SK-N-SH treated with all-trans-retinoic acid at 6 μM for 48 hours (cell line): ENCODE results near the gene SYCP2L.
"Not testable (repeated sequence)": the region's sequence is repeated elsewhere in the genome, so short reads cannot be mapped to it uniquely, and the experiment has no call there.

ENCODE experiments used
- ATAC-seq: fragments of 200-7000 bp; cut with Tn5 transposase; 3 replicates; pipeline ENCODE4 v1.9.1; 2020; ENCODE audit warnings: mild to moderate bottlenecking, moderate library complexity
- ARNTL ChIP-seq: fragments of 450-650 bp; formaldehyde crosslinking; IDR thresholded peaks from 2 replicates; pipeline ENCODE4 v1.5.0; 2020; ENCODE audit warnings: low read depth, mild to moderate bottlenecking, moderate library complexity, borderline replicate concordance
- BACH2 ChIP-seq: fragments of 250-450 bp; sonication (Bioruptor Pico); IDR thresholded peaks from 2 replicates; pipeline ENCODE4 v1.9.0; 2021; ENCODE audit warnings: mild to moderate bottlenecking, borderline replicate concordance
- CREB5 ChIP-seq: fragments of 250-450 bp; sonication (Bioruptor Pico); IDR thresholded peaks from 2 replicates; pipeline ENCODE4 v1.5.1; 2020; ENCODE audit warnings: low read depth, mild to moderate bottlenecking, moderate library complexity
- CSDC2 ChIP-seq: fragments of 250-450 bp; sonication (Bioruptor Pico); IDR thresholded peaks from 2 replicates; pipeline ENCODE4 v1.5.0; 2020; ENCODE audit warnings: mild to moderate bottlenecking, moderate library complexity
- CSRNP3 ChIP-seq: fragments of 250-450 bp; sonication (Bioruptor Pico); IDR thresholded peaks from 2 replicates; pipeline ENCODE4 v1.5.1; 2021; ENCODE audit warnings: mild to moderate bottlenecking, moderate library complexity
- ESRRG ChIP-seq: fragments of 250-450 bp; sonication (Bioruptor Pico); IDR thresholded peaks from 2 replicates; pipeline ENCODE4 v1.6.1; 2021; ENCODE audit warnings: mild to moderate bottlenecking
- GLIS3 ChIP-seq: fragments of 250-450 bp; sonication (Bioruptor Pico); IDR thresholded peaks from 2 replicates; pipeline ENCODE4 v1.5.0; 2020; ENCODE audit warnings: mild to moderate bottlenecking, moderate library complexity
- ISL1 ChIP-seq: fragments of 250-450 bp; sonication (Bioruptor Pico); IDR thresholded peaks from 2 replicates; pipeline ENCODE4 v2.1.2; 2022; ENCODE audit warnings: mild to moderate bottlenecking, moderate library complexity
- OSR1 ChIP-seq: fragments of 250-450 bp; sonication (Bioruptor Pico); IDR thresholded peaks from 2 replicates; pipeline ENCODE4 v1.8.0; 2022; ENCODE audit warnings: moderate library complexity, mild to moderate bottlenecking, inconsistent platforms
- PATZ1 ChIP-seq: fragments of 250-450 bp; sonication (Bioruptor Pico); IDR thresholded peaks from 2 replicates; pipeline ENCODE4 v1.8.0; 2020; ENCODE audit warnings: mild to moderate bottlenecking, moderate library complexity, borderline replicate concordance
- PPARA ChIP-seq: fragments of 250-450 bp; sonication (Bioruptor Pico); IDR thresholded peaks from 2 replicates; pipeline ENCODE4 v1.5.0; 2020; ENCODE audit warnings: mild to moderate bottlenecking, borderline replicate concordance
- RARB ChIP-seq: fragments of 250-450 bp; sonication (Bioruptor Pico); IDR thresholded peaks from 2 replicates; pipeline ENCODE4 v1.8.0; 2021; ENCODE audit warnings: mild to moderate bottlenecking, moderate library complexity
- SNAI2 ChIP-seq: fragments of 250-450 bp; sonication (Bioruptor Pico); IDR thresholded peaks from 2 replicates; pipeline ENCODE4 v1.5.0; 2020; ENCODE audit warnings: mild to moderate bottlenecking, moderate library complexity
- TCF4 ChIP-seq: fragments of 250-450 bp; sonication (Bioruptor Pico); IDR thresholded peaks from 2 replicates; pipeline ENCODE4 v1.8.0; 2021; ENCODE audit warnings: mild to moderate bottlenecking, moderate library complexity, borderline replicate concordance
- TOX ChIP-seq: fragments of 250-450 bp; sonication (Bioruptor Pico); IDR thresholded peaks from 2 replicates; pipeline ENCODE4 v1.8.0; 2021; ENCODE audit warnings: mild to moderate bottlenecking, moderate library complexity, borderline replicate concordance
- ZC3H10 ChIP-seq: fragments of 250-450 bp; sonication (Bioruptor Pico); IDR thresholded peaks from 2 replicates; pipeline ENCODE4 v1.5.1; 2021; ENCODE audit warnings: mild to moderate bottlenecking, moderate library complexity
- ZFP3 ChIP-seq: fragments of 250-450 bp; sonication (Bioruptor Pico); IDR thresholded peaks from 2 replicates; pipeline ENCODE4 v1.5.0; 2020; ENCODE audit warnings: mild to moderate bottlenecking, moderate library complexity
- ZFP30 ChIP-seq: fragments of 450-650 bp; formaldehyde crosslinking; IDR thresholded peaks from 2 replicates; pipeline ENCODE4 v1.5.0; 2022; ENCODE audit warnings: mild to moderate bottlenecking, moderate library complexity
- ZNF565 ChIP-seq: fragments of 450-650 bp; formaldehyde crosslinking; conservative IDR thresholded peaks from 2 replicates; pipeline ENCODE4 v1.5.0; 2020; ENCODE audit warnings: low read depth, mild to moderate bottlenecking, moderate library complexity
- ZNF8 ChIP-seq: fragments of 450-650 bp; formaldehyde crosslinking; IDR thresholded peaks from 2 replicates; pipeline ENCODE4 v1.5.0; 2020; ENCODE audit warnings: mild to moderate bottlenecking, moderate library complexity
- TF ChIP-seq, protein P1 (sequence below): fragments of 250-450 bp; sonication (Bioruptor Pico); IDR thresholded peaks from 2 replicates; pipeline ENCODE4 v1.8.0; 2021; ENCODE audit warnings: low read depth, mild to moderate bottlenecking, moderate library complexity, borderline replicate concordance
- TF ChIP-seq, protein P2 (sequence below): fragments of 250-450 bp; sonication (Bioruptor Pico); IDR thresholded peaks from 2 replicates; pipeline ENCODE4 v1.5.0; 2020; ENCODE audit warnings: mild to moderate bottlenecking, moderate library complexity

Gene SYCP2L

GRCh38 chr6:10908228-10908627 lies 21.4 kb downstream of the SYCP2L start:
- ATAC-seq: no peak
- TF ChIP-seq ESRRG (CRISPR knock-in tag) (no peak), BACH2 (no peak), GLIS3 (CRISPR knock-in tag) (no peak), PPARA (no peak), CSDC2 (CRISPR knock-in tag) (no peak)
- TF ChIP-seq, all 23 proteins: peak for 0

DNA sequence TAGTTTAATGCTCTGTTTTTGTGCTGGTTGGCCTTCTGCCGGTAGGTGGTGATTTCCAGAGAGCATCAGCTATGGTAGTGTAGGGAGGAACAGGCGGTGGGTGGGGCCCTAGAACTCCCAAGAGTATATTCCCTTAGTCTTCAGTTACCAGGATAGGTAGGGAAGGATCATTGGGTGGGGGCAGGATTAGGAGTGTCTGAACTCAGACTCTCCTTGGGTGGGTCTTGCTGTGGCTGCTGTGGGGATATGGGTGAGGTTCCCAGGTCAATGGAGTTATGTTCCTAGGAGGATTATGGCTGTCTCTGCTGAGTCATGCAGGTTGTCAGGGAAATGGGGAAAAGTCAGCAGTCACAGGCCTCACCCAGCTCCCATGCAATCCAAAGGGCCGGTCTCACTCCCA lies 32.7 kb downstream of the SYCP2L start:
- not testable (repeated sequence) for ATAC-seq

DNA sequence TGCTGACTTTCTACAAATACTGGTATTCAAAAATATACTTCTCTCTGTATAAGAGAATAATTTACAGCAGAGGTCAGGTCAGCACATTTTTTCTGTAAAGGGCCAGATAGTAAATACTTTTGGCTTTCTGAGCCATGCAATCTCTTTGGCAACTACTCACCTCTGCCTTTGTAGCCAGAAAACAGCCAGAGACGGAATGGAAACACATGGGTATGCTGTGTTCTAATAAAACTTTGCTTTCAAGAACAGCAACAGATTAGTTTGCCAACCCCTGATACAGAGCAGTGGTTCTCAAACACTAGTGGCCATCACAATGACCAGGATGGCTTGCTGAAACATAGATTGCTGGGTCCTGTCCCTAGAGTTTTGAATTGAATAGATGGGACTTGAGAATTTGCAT lies 46.3 kb downstream of the SYCP2L start:
- TF ChIP-seq ZFP30: no peak
- TF ChIP-seq CSRNP3 (CRISPR knock-in tag): no peak
- no peak for TF ChIP-seq PATZ1 (CRISPR knock-in tag)
- TF ChIP-seq, protein P1, sequence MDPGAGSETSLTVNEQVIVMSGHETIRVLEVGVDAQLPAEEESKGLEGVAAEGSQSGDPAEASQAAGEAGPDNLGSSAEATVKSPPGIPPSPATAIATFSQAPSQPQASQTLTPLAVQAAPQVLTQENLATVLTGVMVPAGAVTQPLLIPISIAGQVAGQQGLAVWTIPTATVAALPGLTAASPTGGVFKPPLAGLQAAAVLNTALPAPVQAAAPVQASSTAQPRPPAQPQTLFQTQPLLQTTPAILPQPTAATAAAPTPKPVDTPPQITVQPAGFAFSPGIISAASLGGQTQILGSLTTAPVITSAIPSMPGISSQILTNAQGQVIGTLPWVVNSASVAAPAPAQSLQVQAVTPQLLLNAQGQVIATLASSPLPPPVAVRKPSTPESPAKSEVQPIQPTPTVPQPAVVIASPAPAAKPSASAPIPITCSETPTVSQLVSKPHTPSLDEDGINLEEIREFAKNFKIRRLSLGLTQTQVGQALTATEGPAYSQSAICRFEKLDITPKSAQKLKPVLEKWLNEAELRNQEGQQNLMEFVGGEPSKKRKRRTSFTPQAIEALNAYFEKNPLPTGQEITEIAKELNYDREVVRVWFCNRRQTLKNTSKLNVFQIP (CRISPR knock-in tag): no peak
- TF ChIP-seq ZFP3: no peak
- TF ChIP-seq PPARA: no peak
- no peak for TF ChIP-seq RARB (CRISPR knock-in tag)
- no peak for TF ChIP-seq CREB5 (CRISPR knock-in tag)
- TF ChIP-seq ZC3H10 (CRISPR knock-in tag): no peak
- no peak for TF ChIP-seq SNAI2 (CRISPR knock-in tag)
- TF ChIP-seq OSR1 (CRISPR knock-in tag): no peak
- TF ChIP-seq ARNTL (CRISPR knock-in tag): no peak
- TF ChIP-seq ZNF8 (CRISPR knock-in tag): no peak
- TF ChIP-seq TOX: no peak
- TF ChIP-seq BACH2: no peak
- no peak for TF ChIP-seq ZNF565 (CRISPR knock-in tag)
- TF ChIP-seq GLIS3 (CRISPR knock-in tag): no peak
- TF ChIP-seq ISL1: no peak
- TF ChIP-seq CSDC2 (CRISPR knock-in tag): no peak
- no peak for ATAC-seq

- no peak for ATAC-seq
- TF ChIP-seq ESRRG (CRISPR knock-in tag) (no peak), ARNTL (CRISPR knock-in tag) (no peak), ZFP30 (no peak), ZNF8 (CRISPR knock-in tag) (no peak), ZFP3 (no peak), CSDC2 (CRISPR knock-in tag) (no peak), ZC3H10 (CRISPR knock-in tag) (no peak), ZNF565 (CRISPR knock-in tag) (no peak), GLIS3 (CRISPR knock-in tag) (no peak), TOX (no peak), PPARA (no peak), RARB (CRISPR knock-in tag) (no peak), SNAI2 (CRISPR knock-in tag) (no peak), TCF4 (CRISPR knock-in tag) (no peak), PATZ1 (CRISPR knock-in tag) (no peak)
- TF ChIP-seq, protein P1 (CRISPR knock-in tag): no peak
- TF ChIP-seq, protein P2, sequence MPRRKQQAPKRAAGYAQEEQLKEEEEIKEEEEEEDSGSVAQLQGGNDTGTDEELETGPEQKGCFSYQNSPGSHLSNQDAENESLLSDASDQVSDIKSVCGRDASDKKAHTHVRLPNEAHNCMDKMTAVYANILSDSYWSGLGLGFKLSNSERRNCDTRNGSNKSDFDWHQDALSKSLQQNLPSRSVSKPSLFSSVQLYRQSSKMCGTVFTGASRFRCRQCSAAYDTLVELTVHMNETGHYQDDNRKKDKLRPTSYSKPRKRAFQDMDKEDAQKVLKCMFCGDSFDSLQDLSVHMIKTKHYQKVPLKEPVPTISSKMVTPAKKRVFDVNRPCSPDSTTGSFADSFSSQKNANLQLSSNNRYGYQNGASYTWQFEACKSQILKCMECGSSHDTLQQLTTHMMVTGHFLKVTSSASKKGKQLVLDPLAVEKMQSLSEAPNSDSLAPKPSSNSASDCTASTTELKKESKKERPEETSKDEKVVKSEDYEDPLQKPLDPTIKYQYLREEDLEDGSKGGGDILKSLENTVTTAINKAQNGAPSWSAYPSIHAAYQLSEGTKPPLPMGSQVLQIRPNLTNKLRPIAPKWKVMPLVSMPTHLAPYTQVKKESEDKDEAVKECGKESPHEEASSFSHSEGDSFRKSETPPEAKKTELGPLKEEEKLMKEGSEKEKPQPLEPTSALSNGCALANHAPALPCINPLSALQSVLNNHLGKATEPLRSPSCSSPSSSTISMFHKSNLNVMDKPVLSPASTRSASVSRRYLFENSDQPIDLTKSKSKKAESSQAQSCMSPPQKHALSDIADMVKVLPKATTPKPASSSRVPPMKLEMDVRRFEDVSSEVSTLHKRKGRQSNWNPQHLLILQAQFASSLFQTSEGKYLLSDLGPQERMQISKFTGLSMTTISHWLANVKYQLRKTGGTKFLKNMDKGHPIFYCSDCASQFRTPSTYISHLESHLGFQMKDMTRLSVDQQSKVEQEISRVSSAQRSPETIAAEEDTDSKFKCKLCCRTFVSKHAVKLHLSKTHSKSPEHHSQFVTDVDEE (CRISPR knock-in tag): no peak
These were observed 53.0 kb downstream of the SYCP2L start for GRCh38 chr6:10939840-10940239.
